ENCODE data around the gene UNC5C. TPM values are rescaled to one million over a fixed set of nuclear protein-coding genes. Genes with fewer than 3 reads are reported as not detected.

The UNC5C gene
- total RNA-seq, 2 experiments from 2014 or later, result not detected

GRCh38 chr4:95411371-95412088 lies 137.2 kb downstream of the UNC5C start:
- Mint-ChIP-seq H3K4me3 (no peak overlapping the region), H3K36me3 (ENCODE audit: low read depth) (no peaks in the 10 kb centered on the region), H3K27ac (no peak overlapping the region), H3K4me1 (ENCODE audit: low read depth) (no peaks in the 10 kb centered on the region), H3K9me3 (no peaks in the 10 kb centered on the region), H3K27me3 (no peaks in the 10 kb centered on the region)
- intact Hi-C loops (cut with DNase I, micrococcal nuclease), result no loop called here
- Histone ChIP-seq H3K4me3 (ENCODE audit: low read length) (no peak overlapping the region), H3K27me3 (ENCODE audit: control insufficient read depth in 1 of 2, insufficient read depth in 2 of 2, low read length in 2 of 2) (no peaks in the 10 kb centered on the region), H3K9me3 (ENCODE audit: control insufficient read depth in 1 of 2, insufficient read depth in 1 of 2, low read length in 2 of 2) (no peaks in the 10 kb centered on the region), H3K4me1 (ENCODE audit: insufficient read depth, low read length) (no peaks in the 10 kb centered on the region), H3K36me3 (ENCODE audit: insufficient read depth, low read length) (no peaks in the 10 kb centered on the region), H3K27ac (ENCODE audit: low read depth in 1 of 2, low read length in 2 of 2) (no peak overlapping the region)
- ChIA-PET POLR2A (no interaction called here), CTCF (no interaction called here)
- TF ChIP-seq CTCF (IDR thresholded peaks at IDR 0.05), result no peak
- ATAC-seq (ENCODE audit: poor library complexity) (no peak), DNase-seq (no peak)

DNA sequence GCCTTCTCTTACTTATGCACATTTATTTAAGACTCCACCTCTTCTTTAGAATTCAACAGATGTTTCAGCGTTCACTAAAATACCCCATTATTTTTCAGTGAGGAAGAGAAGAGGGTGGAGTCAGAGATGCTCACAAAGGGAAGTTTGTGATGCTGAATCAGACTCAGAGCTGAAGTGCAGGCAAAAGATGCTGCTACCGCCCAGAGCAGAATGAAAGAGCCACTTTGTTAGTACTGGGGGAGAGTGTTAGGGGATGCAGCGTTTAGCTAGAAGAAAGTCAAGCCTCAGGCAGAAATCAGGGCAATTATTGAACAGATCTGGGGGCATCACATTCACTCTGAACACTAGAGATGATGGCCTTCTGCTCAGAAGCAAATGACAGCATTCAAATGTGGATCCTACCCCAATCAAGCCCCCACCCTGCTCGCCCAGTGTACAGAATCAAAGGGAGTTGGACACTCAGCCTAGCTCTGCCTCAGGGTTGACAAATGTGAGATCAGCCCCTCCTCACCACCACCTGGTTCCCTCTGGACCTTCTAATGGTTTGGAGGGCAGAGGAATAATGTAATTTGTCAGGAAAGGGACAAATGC lies 138.3 kb downstream of the UNC5C start:
- Mint-ChIP-seq H3K4me3 (no peak overlapping the region), H3K27me3 (no peaks in the 10 kb centered on the region), H3K9me3 (no peaks in the 10 kb centered on the region), H3K27ac (no peak overlapping the region), H3K36me3 (ENCODE audit: low read depth) (no peaks in the 10 kb centered on the region), H3K4me1 (ENCODE audit: low read depth) (no peaks in the 10 kb centered on the region)
- Histone ChIP-seq H3K4me1 (ENCODE audit: insufficient read depth, low read length) (no peaks in the 10 kb centered on the region), H3K36me3 (ENCODE audit: insufficient read depth, low read length) (no peaks in the 10 kb centered on the region), H3K27me3 (ENCODE audit: control insufficient read depth in 1 of 2, insufficient read depth in 2 of 2, low read length in 2 of 2) (no peaks in the 10 kb centered on the region), H3K9me3 (ENCODE audit: control insufficient read depth in 1 of 2, insufficient read depth in 1 of 2, low read length in 2 of 2) (no peaks in the 10 kb centered on the region), H3K4me3 (ENCODE audit: low read length) (no peak overlapping the region), H3K27ac (ENCODE audit: low read depth in 1 of 2, low read length in 2 of 2) (no peak overlapping the region)
- ChIA-PET CTCF (no interaction called here), POLR2A (no interaction called here)
- intact Hi-C loops (cut with DNase I, micrococcal nuclease), result no loop called here
- no peak for DNase-seq
- TF ChIP-seq CTCF (IDR thresholded peaks at IDR 0.05), result no peak
- no peak for ATAC-seq (ENCODE audit: poor library complexity)

DNA sequence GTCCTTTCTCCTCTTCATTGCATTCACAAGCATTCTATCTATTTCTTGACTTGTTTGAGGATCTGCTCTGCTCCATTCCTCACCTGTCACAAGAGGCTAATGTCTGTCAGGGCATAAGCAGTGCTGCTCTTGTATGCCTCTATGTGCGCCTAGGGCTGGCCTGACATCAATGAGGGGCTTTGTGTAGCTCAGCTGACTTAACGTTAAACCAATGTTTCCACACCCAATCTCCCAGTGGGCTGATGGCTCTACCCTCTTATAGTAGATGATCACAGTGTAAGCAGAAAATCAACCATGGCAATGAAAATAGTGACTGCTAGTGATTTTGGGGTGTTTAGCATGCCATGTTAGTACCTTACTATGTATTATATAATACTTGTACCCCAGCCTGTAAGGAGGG lies 139.0 kb downstream of the UNC5C start:
- H3K27me3 Mint-ChIP-seq, result no peaks in the 10 kb centered on the region
- no peak for TF ChIP-seq CTCF (IDR thresholded peaks at IDR 0.05)
- H3K4me1 Mint-ChIP-seq (ENCODE audit: low read depth), result no peaks in the 10 kb centered on the region
- POLR2A ChIA-PET, result no interaction called here
- Histone ChIP-seq H3K4me1 (ENCODE audit: insufficient read depth, low read length) (no peaks in the 10 kb centered on the region), H3K9me3 (ENCODE audit: control insufficient read depth in 1 of 2, insufficient read depth in 1 of 2, low read length in 2 of 2) (no peaks in the 10 kb centered on the region), H3K4me3 (ENCODE audit: low read length) (no peak overlapping the region), H3K27ac (ENCODE audit: low read depth in 1 of 2, low read length in 2 of 2) (no peak overlapping the region), H3K36me3 (ENCODE audit: insufficient read depth, low read length) (no peaks in the 10 kb centered on the region), H3K27me3 (ENCODE audit: control insufficient read depth in 1 of 2, insufficient read depth in 2 of 2, low read length in 2 of 2) (no peaks in the 10 kb centered on the region)
- H3K36me3 Mint-ChIP-seq (ENCODE audit: low read depth), result no peaks in the 10 kb centered on the region
- H3K27ac Mint-ChIP-seq, result no peak overlapping the region
- no peak for DNase-seq
- ATAC-seq (ENCODE audit: poor library complexity), result no peak
- H3K4me3 Mint-ChIP-seq, result no peak overlapping the region
- intact Hi-C loops (cut with DNase I, micrococcal nuclease), result no loop called here
- H3K9me3 Mint-ChIP-seq, result no peaks in the 10 kb centered on the region
- CTCF ChIA-PET, result no interaction called here
